IMR-90 (cell line): ENCODE data around the gene CHRNA3. TPM values are rescaled to one million over a fixed set of nuclear protein-coding genes. Genes with fewer than 3 reads are reported as not detected.

Source experiments
- ATAC-seq: fragments of 200-7000 bp; cut with Tn5 transposase; 2 replicates; pipeline ENCODE4 v1.9.1; 2020; ENCODE audit warnings: low read depth, mild to moderate bottlenecking, moderate library complexity
- BruUV-seq: library from RNA; stranded (reverse); fragments of 400-500 nt; replicated peaks from 2 replicates; lab custom pipeline; 2021; lab: Mats Ljungman, UMichigan
- CTCF ChIA-PET: fragments of 300-600 bp; formaldehyde crosslinking; extraction: SDS; loops from one replicate; lab custom pipeline; 2021; ENCODE audit warnings: antibody characterized with exemption; lab: Yijun Ruan, JAX
- POLR2A ChIA-PET: fragments of 300-600 bp; sonication (Branson Sonifier 250); formaldehyde crosslinking; loops from one replicate; lab custom pipeline; 2022; ENCODE audit warnings: antibody characterized with exemption; ENCODE audit not compliant: unreplicated experiment; lab: Charles Lee
- DNase-seq: peaks from one replicate; pipeline ENCODE4 v3.0.0; 2013
- H2AFZ ChIP-seq: replicated peaks from 2 replicates; pipeline ENCODE3; 2013; ENCODE audit warnings: low read length, mild to moderate bottlenecking; ENCODE audit not compliant: poor library complexity
- H2AK5ac ChIP-seq: 2 replicates; pipeline ENCODE4 v1.6.1; 2013; ENCODE audit warnings: low read depth, low read length, inconsistent platforms
- H2AK9ac ChIP-seq: replicated peaks from 2 replicates; pipeline ENCODE3; 2013; ENCODE audit warnings: mild to moderate bottlenecking, low read depth, low read length, moderate library complexity; ENCODE audit not compliant: poor library complexity
- H2BK120ac ChIP-seq: 2 replicates; pipeline ENCODE4 v1.6.1; 2013; ENCODE audit warnings: low read depth, low read length, inconsistent platforms
- H2BK15ac ChIP-seq: 3 replicates; pipeline ENCODE4 v1.6.1; 2013; ENCODE audit warnings: low read depth, low read length, inconsistent platforms
- H2BK20ac ChIP-seq: 2 replicates; pipeline ENCODE4 v1.6.1; 2013; ENCODE audit warnings: low read depth, mild to moderate bottlenecking, inconsistent platforms, low read length, moderate library complexity
- H2BK5ac ChIP-seq: 2 replicates; pipeline ENCODE4 v1.6.1; 2013; ENCODE audit warnings: mild to moderate bottlenecking, low read depth, low read length, inconsistent platforms; ENCODE audit not compliant: poor library complexity, severe bottlenecking
- H3K14ac ChIP-seq: replicated peaks from 2 replicates; pipeline ENCODE4 v1.6.1; 2013; ENCODE audit warnings: low read depth, low read length, inconsistent platforms
- H3K18ac ChIP-seq: 2 replicates; pipeline ENCODE4 v1.6.1; 2013; ENCODE audit warnings: low read depth, low read length, control low read depth
- H3K23ac ChIP-seq: 2 replicates; pipeline ENCODE4 v1.6.1; 2013; ENCODE audit warnings: low read depth, low read length, inconsistent platforms
- H3K27ac ChIP-seq: 2 replicates; pipeline ENCODE4 v1.5.1; 2013; ENCODE audit warnings: mild to moderate bottlenecking, control low read depth, low read length; ENCODE audit not compliant: insufficient read depth
- H3K27me3 ChIP-seq: 2 replicates; pipeline ENCODE4 v1.6.1; 2013; ENCODE audit warnings: low read length; ENCODE audit not compliant: control insufficient read depth, insufficient read depth
- H3K36me3 ChIP-seq: 2 replicates; pipeline ENCODE4 v1.6.1; 2013; ENCODE audit warnings: low read length, mixed read lengths; ENCODE audit not compliant: control insufficient read depth, insufficient read depth
- H3K4ac ChIP-seq: 2 replicates; pipeline ENCODE4 v1.6.1; 2013; ENCODE audit warnings: low read depth, low read length, inconsistent platforms
- H3K4me1 ChIP-seq: 2 replicates; pipeline ENCODE4 v1.6.1; 2013; ENCODE audit warnings: low read length, mixed read lengths; ENCODE audit not compliant: control insufficient read depth, insufficient read depth
- H3K4me2 ChIP-seq: 2 replicates; pipeline ENCODE4 v1.6.1; 2013; ENCODE audit warnings: low read depth, mild to moderate bottlenecking, control low read depth, low read length, moderate library complexity
- H3K4me3 ChIP-seq: 2 replicates; pipeline ENCODE4 v1.5.1; 2013; ENCODE audit warnings: low read depth, mild to moderate bottlenecking, control low read depth, low read length, moderate library complexity; ENCODE audit not compliant: insufficient read depth
- H3K56ac ChIP-seq: 2 replicates; pipeline ENCODE4 v1.6.1; 2013; ENCODE audit warnings: low read length, inconsistent platforms; ENCODE audit not compliant: insufficient read depth; ENCODE audit errors: extremely low read depth
- H3K79me1 ChIP-seq, 2 experiments: 2 replicates each; pipeline ENCODE4 v1.6.1; 2013; ENCODE audit warnings: low read length in 2 of 2, inconsistent platforms in 1 of 2, low read depth in 1 of 2
- H3K9ac ChIP-seq: 2 replicates; pipeline ENCODE4 v1.6.1; 2013; ENCODE audit warnings: low read depth, low read length, control low read depth
- H3K9me1 ChIP-seq: 2 replicates; pipeline ENCODE4 v1.6.1; 2013; ENCODE audit warnings: low read length, inconsistent platforms; ENCODE audit not compliant: insufficient read depth
- H3K9me3 ChIP-seq: 2 replicates; pipeline ENCODE4 v1.6.1; 2013; ENCODE audit warnings: low read length; ENCODE audit not compliant: control insufficient read depth, insufficient read depth
- H4K20me1 ChIP-seq: 2 replicates; pipeline ENCODE4 v1.6.1; 2013; ENCODE audit warnings: low read length, inconsistent platforms; ENCODE audit not compliant: insufficient read depth
- H4K5ac ChIP-seq: 2 replicates; pipeline ENCODE4 v1.6.1; 2013; ENCODE audit warnings: mild to moderate bottlenecking, low read depth, low read length, control low read depth
- H4K8ac ChIP-seq, 2 experiments: 2 replicates each; pipeline ENCODE4 v1.6.1; 2013; ENCODE audit warnings: low read depth in 2 of 2, low read length in 2 of 2, control low read depth in 1 of 2, inconsistent platforms in 1 of 2
- H4K91ac ChIP-seq: 2 replicates; pipeline ENCODE4 v1.6.1; 2013; ENCODE audit warnings: low read depth, low read length, inconsistent platforms; ENCODE audit not compliant: insufficient read depth
- BHLHE40 ChIP-seq: fragments of 150-350 bp; IDR thresholded peaks from 2 replicates; pipeline ENCODE4 v1.6.1; 2016; ENCODE audit warnings: mild to moderate bottlenecking, low read depth, low read length
- CEBPB ChIP-seq: IDR thresholded peaks from 2 replicates; pipeline ENCODE4 v1.6.1; 2012; ENCODE audit warnings: low read depth, low read length, improper control_type of control experiment
- CHD1 ChIP-seq: IDR thresholded peaks from 2 replicates; pipeline ENCODE4 v1.6.1; 2012; ENCODE audit warnings: low read depth, low read length, improper control_type of control experiment
- ELK1 ChIP-seq: fragments of 150-350 bp; IDR thresholded peaks from 2 replicates; pipeline ENCODE4 v1.6.1; 2016; ENCODE audit warnings: low read depth, mild to moderate bottlenecking, low read length, moderate library complexity, borderline replicate concordance
- FOS ChIP-seq: fragments of 150-350 bp; IDR thresholded peaks from 2 replicates; pipeline ENCODE4 v1.6.1; 2016; ENCODE audit warnings: low read depth, low read length
- MAFK ChIP-seq: IDR thresholded peaks from 2 replicates; pipeline ENCODE4 v1.6.1; 2012; ENCODE audit warnings: low read depth, low read length, improper control_type of control experiment
- MAZ ChIP-seq: IDR thresholded peaks from 2 replicates; pipeline ENCODE4 v1.6.1; 2012; ENCODE audit warnings: low read depth, mild to moderate bottlenecking, low read length, improper control_type of control experiment, moderate library complexity, borderline replicate concordance
- MXI1 ChIP-seq: IDR thresholded peaks from 2 replicates; pipeline ENCODE4 v1.6.1; 2012; ENCODE audit warnings: low read depth, mild to moderate bottlenecking, low read length, moderate library complexity, borderline replicate concordance
- NFE2L2 ChIP-seq: fragments of 150-350 bp; IDR thresholded peaks from 2 replicates; pipeline ENCODE4 v1.6.1; 2016; ENCODE audit warnings: low read depth, mild to moderate bottlenecking, low read length
- POLR2A ChIP-seq: IDR thresholded peaks from 2 replicates; pipeline ENCODE4 v1.6.1; 2012; ENCODE audit warnings: mild to moderate bottlenecking, low read depth, low read length
- RAD21 ChIP-seq: IDR thresholded peaks from 2 replicates; pipeline ENCODE4 v1.6.1; 2012; ENCODE audit warnings: low read length, improper control_type of control experiment
- SMC3 ChIP-seq: fragments of 150-350 bp; IDR thresholded peaks from 2 replicates; pipeline ENCODE4 v1.6.1; 2016; ENCODE audit warnings: low read depth, mild to moderate bottlenecking, antibody characterized with exemption, low read length, moderate library complexity
- USF2 ChIP-seq: fragments of 150-350 bp; IDR thresholded peaks from 2 replicates; pipeline ENCODE4 v1.6.1; 2017; ENCODE audit warnings: mild to moderate bottlenecking, antibody characterized with exemption, low read length, low read depth
- WGBS, 2 experiments: methylation state at CpG; one replicate each; pipeline versions ENCODE4 v1.1.5 to v1.1.7; 2013; ENCODE audit warnings: missing lambda C conversion rate in 2 of 2; ENCODE audit not compliant: insufficient read length in 1 of 2; ENCODE audit errors: extremely low coverage in 2 of 2; 5-methylcytosine and 5-hydroxymethylcytosine counted together
- dilution Hi-C: fragments of 300-500 bp; cut with HindIII; formaldehyde crosslinking; loops from one replicate; pipeline ENCODE4 v1.14.3; 2018; ENCODE audit warnings: low sequenced_read_pairs; ENCODE audit not compliant: unreplicated experiment
- in situ Hi-C: fragments of 300-500 bp; cut with MboI; formaldehyde crosslinking; loops from 3 replicates; pipeline ENCODE4 v1.14.3; 2019; ENCODE audit warnings: low sequenced_read_pairs, inconsistent platforms, mixed read lengths
- intact Hi-C: fragments of 100-400 bp; cut with micrococcal nuclease; formaldehyde crosslinking; loops from 2 replicates; pipeline ENCODE4 v1.10.0; 2022
- polyA plus RNA-seq, 3 experiments: library from polyadenylated mRNA; depleted of rRNA; stranded (reverse); fragments of >200 nt; gene quantifications; 2 replicates each; pipeline ENCODE4 v1.2.3, GENCODE V29; 2012; ENCODE audit warnings: low replicate concordance in 1 of 3
- total RNA-seq: library from RNA; depleted of rRNA; stranded (reverse); fragments of >200 nt; gene quantifications from 2 replicates; pipeline ENCODE4 v1.2.3, GENCODE V29; 2012

CHRNA3 gene
- total and polyA plus RNA-seq, 2 of the 4 experiments (the other 2 are of a cell fraction), result not detected

DNA sequence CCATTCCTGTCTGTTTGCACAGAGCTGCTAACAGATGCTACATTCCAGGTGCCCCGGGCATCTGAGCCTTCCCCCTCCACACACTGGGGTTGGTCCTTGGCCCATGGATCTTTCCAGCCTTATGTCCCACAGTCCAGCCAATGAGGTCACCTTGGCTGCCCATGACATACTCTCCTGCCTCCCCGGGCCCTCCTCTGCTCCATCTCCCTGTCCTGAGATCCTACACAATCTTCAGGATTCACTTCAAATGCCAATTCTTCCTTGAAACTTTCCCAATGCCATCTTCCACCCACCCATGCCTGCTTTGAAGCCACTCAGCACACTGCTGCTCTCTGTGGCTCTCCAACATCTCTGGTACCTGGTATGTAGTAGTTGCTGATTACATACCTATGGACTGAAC is 4.3 kb downstream of the CHRNA3 start:
- no peak overlapping the region for H3K18ac ChIP-seq
- intact Hi-C loops, result loop anchor here (10.0 kb wide), 1 partner anchor 268 kb away; no protein-coding TSS in a partner anchor
- H2BK15ac ChIP-seq, result no peak overlapping the region
- H4K20me1 ChIP-seq, result peaks cover 6% of the 10 kb centered on the region
- no peak overlapping the region for H3K9ac ChIP-seq
- no peaks in the 10 kb centered on the region for H3K9me1 ChIP-seq
- no peak overlapping the region for H3K27ac ChIP-seq
- no peak overlapping the region for H2AK5ac ChIP-seq
- no peak overlapping the region for H2BK20ac ChIP-seq
- H3K4ac ChIP-seq, result no peak overlapping the region
- no peak overlapping the region for H2AFZ ChIP-seq
- no peak overlapping the region for H4K8ac ChIP-seq
- no peak overlapping the region for H2BK120ac ChIP-seq
- H2AK9ac ChIP-seq, result no peak overlapping the region
- no peak overlapping the region for H3K14ac ChIP-seq
- H3K9me3 ChIP-seq, result no peaks in the 10 kb centered on the region
- TF ChIP-seq MAZ (no peak), USF2 (no peak), FOS (no peak), SMC3 (no peak), BHLHE40 (no peak), ELK1 (no peak), CEBPB (no peak), CHD1 (no peak), MAFK (no peak), MXI1 (no peak), NFE2L2 (no peak), RAD21 (no peak), POLR2A (no peak)
- H2BK5ac ChIP-seq, result no peak overlapping the region
- dilution Hi-C loops, result no loop called here
- ATAC-seq (no peak), DNase-seq (no peak)
- POLR2A ChIA-PET, result no interaction called here
- no peaks in the 10 kb centered on the region for H3K4me1 ChIP-seq
- H4K91ac ChIP-seq, result no peak overlapping the region
- no peak overlapping the region for H3K4me2 ChIP-seq
- in situ Hi-C loops, result loop anchor here (5.0 kb wide), 1 partner anchor 91 kb away; no protein-coding TSS in a partner anchor
- CTCF ChIA-PET, result no interaction called here
- no peak overlapping the region for H4K5ac ChIP-seq
- no peak overlapping the region for H3K23ac ChIP-seq
- peaks cover 29% of the 10 kb centered on the region for H3K27me3 ChIP-seq
- WGBS, 2 experiments, result 40% methylated on average over 1 of the region's 2 CpGs; no CpG with 5 or more reads in 1 of the 2 experiments
- no peak overlapping the region for H3K56ac ChIP-seq
- no TSS peak for BruUV-seq
- H3K4me3 ChIP-seq, result no peak overlapping the region
- no peaks in the 10 kb centered on the region for H3K36me3 ChIP-seq
- no peaks in the 10 kb centered on the region for H3K79me1 ChIP-seq
